Activated naive CD8-positive, alpha-beta T cell (primary cell): ENCODE measurements around the gene IRS1.

Source experiments
- H3K27ac Mint-ChIP-seq: one replicate; pipeline ENCODE4 v1.8.0; 2021; ENCODE audit warnings: mixed read lengths
- H3K27me3 Mint-ChIP-seq: one replicate; pipeline ENCODE4 v1.8.0; 2021; ENCODE audit warnings: mixed read lengths
- H3K36me3 Mint-ChIP-seq: one replicate; pipeline ENCODE4 v1.8.0; 2021; ENCODE audit warnings: mixed read lengths
- H3K4me1 Mint-ChIP-seq: one replicate; pipeline ENCODE4 v1.8.0; 2021; ENCODE audit warnings: low read depth, mixed read lengths
- H3K4me3 Mint-ChIP-seq: one replicate; pipeline ENCODE4 v1.8.0; 2021; ENCODE audit warnings: mild to moderate bottlenecking, mixed read lengths
- H3K9me3 Mint-ChIP-seq: one replicate; pipeline ENCODE4 v1.8.0; 2021; ENCODE audit warnings: low read depth, mixed read lengths

IRS1 gene

GRCh38 chr2:226798422-226799210, 1.0 kb downstream of the IRS1 start:
- Mint-ChIP-seq H3K27ac (peak overlapping the region; percentile 86), H3K4me3 (peak overlapping the region; percentile 89), H3K4me1 (peaks cover 45% of the 10 kb centered on the region), H3K9me3 (no peaks in the 10 kb centered on the region), H3K27me3 (peaks cover 1% of the 10 kb centered on the region), H3K36me3 (peaks cover 2% of the 10 kb centered on the region)

GRCh38 chr2:226797989-226798421, 1.6 kb downstream of the IRS1 start:
- peak overlapping the region; percentile 89 for H3K4me3 Mint-ChIP-seq
- H3K27ac Mint-ChIP-seq: peak overlapping the region; percentile 86

GRCh38 chr2:226797289-226797988, 2.2 kb downstream of the IRS1 start:
- Mint-ChIP-seq H3K36me3 (peaks cover 2% of the 10 kb centered on the region), H3K4me1 (peaks cover 52% of the 10 kb centered on the region), H3K27ac (no peak overlapping the region), H3K9me3 (no peaks in the 10 kb centered on the region), H3K4me3 (peak overlapping the region; percentile 89), H3K27me3 (no peaks in the 10 kb centered on the region)

More at GRCh38 chr2:226797989-226798421, 1.6 kb downstream of the IRS1 start:
- H3K27me3 Mint-ChIP-seq: peaks cover 1% of the 10 kb centered on the region
- peaks cover 51% of the 10 kb centered on the region for H3K4me1 Mint-ChIP-seq
- no peaks in the 10 kb centered on the region for H3K9me3 Mint-ChIP-seq
- H3K36me3 Mint-ChIP-seq: peaks cover 2% of the 10 kb centered on the region

- Mint-ChIP-seq H3K9me3 (no peaks in the 10 kb centered on the region), H3K4me3 (peak overlapping the region; percentile 56), H3K27ac (no peak overlapping the region), H3K36me3 (peaks cover 2% of the 10 kb centered on the region), H3K27me3 (no peaks in the 10 kb centered on the region), H3K4me1 (peaks cover 52% of the 10 kb centered on the region)
Observed at GRCh38 chr2:226796840-226797288, 2.8 kb downstream of the IRS1 start.

GRCh38 chr2:226796012-226796839, 3.4 kb downstream of the IRS1 start:
- Mint-ChIP-seq H3K9me3 (no peaks in the 10 kb centered on the region), H3K27ac (no peak overlapping the region)

GRCh38 chr2:226795281-226796011, 4.2 kb downstream of the IRS1 start:
- no peaks in the 10 kb centered on the region for H3K9me3 Mint-ChIP-seq
- H3K4me3 Mint-ChIP-seq: no peak overlapping the region
- H3K4me1 Mint-ChIP-seq: peaks cover 47% of the 10 kb centered on the region
- no peaks in the 10 kb centered on the region for H3K27me3 Mint-ChIP-seq
- peaks cover 2% of the 10 kb centered on the region for H3K36me3 Mint-ChIP-seq
- no peak overlapping the region for H3K27ac Mint-ChIP-seq

More at GRCh38 chr2:226796012-226796839, 3.4 kb downstream of the IRS1 start:
- Mint-ChIP-seq H3K4me1 (peaks cover 47% of the 10 kb centered on the region), H3K36me3 (peaks cover 2% of the 10 kb centered on the region), H3K4me3 (peak overlapping the region; percentile 54), H3K27me3 (no peaks in the 10 kb centered on the region)

GRCh38 chr2:226794751-226795171, 4.9 kb downstream of the IRS1 start:
- Mint-ChIP-seq H3K4me1 (peaks cover 49% of the 10 kb centered on the region), H3K9me3 (no peaks in the 10 kb centered on the region), H3K27ac (no peak overlapping the region), H3K36me3 (peaks cover 2% of the 10 kb centered on the region), H3K27me3 (no peaks in the 10 kb centered on the region), H3K4me3 (no peak overlapping the region)

GRCh38 chr2:226794196-226794661, 5.4 kb downstream of the IRS1 start:
- peak overlapping the region; percentile 48 for H3K4me3 Mint-ChIP-seq
- peak overlapping the region; percentile 29 for H3K27ac Mint-ChIP-seq
- peaks cover 51% of the 10 kb centered on the region for H3K4me1 Mint-ChIP-seq
- no peaks in the 10 kb centered on the region for H3K9me3 Mint-ChIP-seq
- no peaks in the 10 kb centered on the region for H3K27me3 Mint-ChIP-seq
- H3K36me3 Mint-ChIP-seq: peaks cover 2% of the 10 kb centered on the region

GRCh38 chr2:226793646-226794045, 6.0 kb downstream of the IRS1 start:
- H3K36me3 Mint-ChIP-seq: peaks cover 2% of the 10 kb centered on the region
- peak overlapping the region; percentile 20 for H3K4me3 Mint-ChIP-seq
- H3K27ac Mint-ChIP-seq: peak overlapping the region; percentile 7
- H3K4me1 Mint-ChIP-seq: peaks cover 56% of the 10 kb centered on the region
- H3K27me3 Mint-ChIP-seq: no peaks in the 10 kb centered on the region
- H3K9me3 Mint-ChIP-seq: no peaks in the 10 kb centered on the region

- Mint-ChIP-seq H3K4me3 (peak overlapping the region; percentile 74), H3K36me3 (peaks cover 2% of the 10 kb centered on the region), H3K9me3 (no peaks in the 10 kb centered on the region), H3K4me1 (peaks cover 53% of the 10 kb centered on the region), H3K27me3 (no peaks in the 10 kb centered on the region), H3K27ac (peak overlapping the region; percentile 75)
Observed at GRCh38 chr2:226792155-226792881, 7.3 kb downstream of the IRS1 start.

GRCh38 chr2:226791487-226792081, 8.0 kb downstream of the IRS1 start:
- no peaks in the 10 kb centered on the region for H3K9me3 Mint-ChIP-seq
- H3K4me3 Mint-ChIP-seq: peak overlapping the region; percentile 88
- no peaks in the 10 kb centered on the region for H3K27me3 Mint-ChIP-seq
- peak overlapping the region; percentile 98 for H3K27ac Mint-ChIP-seq
- H3K4me1 Mint-ChIP-seq: peaks cover 51% of the 10 kb centered on the region
- peaks cover 2% of the 10 kb centered on the region for H3K36me3 Mint-ChIP-seq

- peak overlapping the region; percentile 88 for H3K4me3 Mint-ChIP-seq
- no peaks in the 10 kb centered on the region for H3K36me3 Mint-ChIP-seq
- peak overlapping the region; percentile 98 for H3K27ac Mint-ChIP-seq
- H3K9me3 Mint-ChIP-seq: no peaks in the 10 kb centered on the region
- H3K27me3 Mint-ChIP-seq: no peaks in the 10 kb centered on the region
- peaks cover 50% of the 10 kb centered on the region for H3K4me1 Mint-ChIP-seq
Observed at GRCh38 chr2:226791056-226791486, 8.5 kb downstream of the IRS1 start.

- Mint-ChIP-seq H3K4me1 (peaks cover 50% of the 10 kb centered on the region), H3K27ac (peak overlapping the region; percentile 98), H3K4me3 (peak overlapping the region; percentile 88), H3K36me3 (no peaks in the 10 kb centered on the region), H3K9me3 (no peaks in the 10 kb centered on the region), H3K27me3 (no peaks in the 10 kb centered on the region)
Observed at GRCh38 chr2:226790431-226790830, 9.2 kb downstream of the IRS1 start.
